IMR-90 (cell line): ENCODE results near the gene ZDHHC21. TPM values are rescaled to one million over a fixed set of nuclear protein-coding genes. Genes with fewer than 3 reads are reported as not detected.

ENCODE experiments used
- ATAC-seq: fragments of 200-7000 bp; cut with Tn5 transposase; 2 replicates; pipeline ENCODE4 v1.9.1; 2020; ENCODE audit warnings: low read depth, mild to moderate bottlenecking, moderate library complexity
- BruUV-seq: library from RNA; stranded (reverse); fragments of 400-500 nt; replicated peaks from 2 replicates; lab custom pipeline; 2021; lab: Mats Ljungman, UMichigan
- CTCF ChIA-PET: fragments of 300-600 bp; formaldehyde crosslinking; extraction: SDS; loops from one replicate; lab custom pipeline; 2021; ENCODE audit warnings: antibody characterized with exemption; lab: Yijun Ruan, JAX
- POLR2A ChIA-PET: fragments of 300-600 bp; sonication (Branson Sonifier 250); formaldehyde crosslinking; loops from one replicate; lab custom pipeline; 2022; ENCODE audit warnings: antibody characterized with exemption; ENCODE audit not compliant: unreplicated experiment; lab: Charles Lee
- DNase-seq: peaks from one replicate; pipeline ENCODE4 v3.0.0; 2013
- H2AFZ ChIP-seq: replicated peaks from 2 replicates; pipeline ENCODE3; 2013; ENCODE audit warnings: low read length, mild to moderate bottlenecking; ENCODE audit not compliant: poor library complexity
- H2AK5ac ChIP-seq: 2 replicates; pipeline ENCODE4 v1.6.1; 2013; ENCODE audit warnings: low read depth, low read length, inconsistent platforms
- H2AK9ac ChIP-seq: replicated peaks from 2 replicates; pipeline ENCODE3; 2013; ENCODE audit warnings: mild to moderate bottlenecking, low read depth, low read length, moderate library complexity; ENCODE audit not compliant: poor library complexity
- H2BK120ac ChIP-seq: 2 replicates; pipeline ENCODE4 v1.6.1; 2013; ENCODE audit warnings: low read depth, low read length, inconsistent platforms
- H2BK15ac ChIP-seq: 3 replicates; pipeline ENCODE4 v1.6.1; 2013; ENCODE audit warnings: low read depth, low read length, inconsistent platforms
- H2BK20ac ChIP-seq: 2 replicates; pipeline ENCODE4 v1.6.1; 2013; ENCODE audit warnings: low read depth, mild to moderate bottlenecking, inconsistent platforms, low read length, moderate library complexity
- H2BK5ac ChIP-seq: 2 replicates; pipeline ENCODE4 v1.6.1; 2013; ENCODE audit warnings: mild to moderate bottlenecking, low read depth, low read length, inconsistent platforms; ENCODE audit not compliant: poor library complexity, severe bottlenecking
- H3K14ac ChIP-seq: replicated peaks from 2 replicates; pipeline ENCODE4 v1.6.1; 2013; ENCODE audit warnings: low read depth, low read length, inconsistent platforms
- H3K18ac ChIP-seq: 2 replicates; pipeline ENCODE4 v1.6.1; 2013; ENCODE audit warnings: low read depth, low read length, control low read depth
- H3K23ac ChIP-seq: 2 replicates; pipeline ENCODE4 v1.6.1; 2013; ENCODE audit warnings: low read depth, low read length, inconsistent platforms
- H3K27ac ChIP-seq: 2 replicates; pipeline ENCODE4 v1.5.1; 2013; ENCODE audit warnings: mild to moderate bottlenecking, control low read depth, low read length; ENCODE audit not compliant: insufficient read depth
- H3K27me3 ChIP-seq: 2 replicates; pipeline ENCODE4 v1.6.1; 2013; ENCODE audit warnings: low read length; ENCODE audit not compliant: control insufficient read depth, insufficient read depth
- H3K36me3 ChIP-seq: 2 replicates; pipeline ENCODE4 v1.6.1; 2013; ENCODE audit warnings: low read length, mixed read lengths; ENCODE audit not compliant: control insufficient read depth, insufficient read depth
- H3K4ac ChIP-seq: 2 replicates; pipeline ENCODE4 v1.6.1; 2013; ENCODE audit warnings: low read depth, low read length, inconsistent platforms
- H3K4me1 ChIP-seq: 2 replicates; pipeline ENCODE4 v1.6.1; 2013; ENCODE audit warnings: low read length, mixed read lengths; ENCODE audit not compliant: control insufficient read depth, insufficient read depth
- H3K4me2 ChIP-seq: 2 replicates; pipeline ENCODE4 v1.6.1; 2013; ENCODE audit warnings: low read depth, mild to moderate bottlenecking, control low read depth, low read length, moderate library complexity
- H3K4me3 ChIP-seq: 2 replicates; pipeline ENCODE4 v1.5.1; 2013; ENCODE audit warnings: low read depth, mild to moderate bottlenecking, control low read depth, low read length, moderate library complexity; ENCODE audit not compliant: insufficient read depth
- H3K56ac ChIP-seq: 2 replicates; pipeline ENCODE4 v1.6.1; 2013; ENCODE audit warnings: low read length, inconsistent platforms; ENCODE audit not compliant: insufficient read depth; ENCODE audit errors: extremely low read depth
- H3K79me1 ChIP-seq, 2 experiments: 2 replicates each; pipeline ENCODE4 v1.6.1; 2013; ENCODE audit warnings: low read length in 2 of 2, inconsistent platforms in 1 of 2, low read depth in 1 of 2
- H3K9ac ChIP-seq: 2 replicates; pipeline ENCODE4 v1.6.1; 2013; ENCODE audit warnings: low read depth, low read length, control low read depth
- H3K9me1 ChIP-seq: 2 replicates; pipeline ENCODE4 v1.6.1; 2013; ENCODE audit warnings: low read length, inconsistent platforms; ENCODE audit not compliant: insufficient read depth
- H3K9me3 ChIP-seq: 2 replicates; pipeline ENCODE4 v1.6.1; 2013; ENCODE audit warnings: low read length; ENCODE audit not compliant: control insufficient read depth, insufficient read depth
- H4K20me1 ChIP-seq: 2 replicates; pipeline ENCODE4 v1.6.1; 2013; ENCODE audit warnings: low read length, inconsistent platforms; ENCODE audit not compliant: insufficient read depth
- H4K5ac ChIP-seq: 2 replicates; pipeline ENCODE4 v1.6.1; 2013; ENCODE audit warnings: mild to moderate bottlenecking, low read depth, low read length, control low read depth
- H4K8ac ChIP-seq, 2 experiments: 2 replicates each; pipeline ENCODE4 v1.6.1; 2013; ENCODE audit warnings: low read depth in 2 of 2, low read length in 2 of 2, control low read depth in 1 of 2, inconsistent platforms in 1 of 2
- H4K91ac ChIP-seq: 2 replicates; pipeline ENCODE4 v1.6.1; 2013; ENCODE audit warnings: low read depth, low read length, inconsistent platforms; ENCODE audit not compliant: insufficient read depth
- BHLHE40 ChIP-seq: fragments of 150-350 bp; IDR thresholded peaks from 2 replicates; pipeline ENCODE4 v1.6.1; 2016; ENCODE audit warnings: mild to moderate bottlenecking, low read depth, low read length
- FOS ChIP-seq: fragments of 150-350 bp; IDR thresholded peaks from 2 replicates; pipeline ENCODE4 v1.6.1; 2016; ENCODE audit warnings: low read depth, low read length
- MAFK ChIP-seq: IDR thresholded peaks from 2 replicates; pipeline ENCODE4 v1.6.1; 2012; ENCODE audit warnings: low read depth, low read length, improper control_type of control experiment
- MXI1 ChIP-seq: IDR thresholded peaks from 2 replicates; pipeline ENCODE4 v1.6.1; 2012; ENCODE audit warnings: low read depth, mild to moderate bottlenecking, low read length, moderate library complexity, borderline replicate concordance
- POLR2A ChIP-seq: IDR thresholded peaks from 2 replicates; pipeline ENCODE4 v1.6.1; 2012; ENCODE audit warnings: mild to moderate bottlenecking, low read depth, low read length
- RFX5 ChIP-seq: IDR thresholded peaks from 2 replicates; pipeline ENCODE4 v1.8.0; 2012; ENCODE audit warnings: low read depth, mild to moderate bottlenecking, low read length, moderate library complexity
- SMC3 ChIP-seq: fragments of 150-350 bp; IDR thresholded peaks from 2 replicates; pipeline ENCODE4 v1.6.1; 2016; ENCODE audit warnings: low read depth, mild to moderate bottlenecking, antibody characterized with exemption, low read length, moderate library complexity
- WGBS, 2 experiments: methylation state at CpG; one replicate each; pipeline versions ENCODE4 v1.1.5 to v1.1.7; 2013; ENCODE audit warnings: missing lambda C conversion rate in 2 of 2; ENCODE audit not compliant: insufficient read length in 1 of 2; ENCODE audit errors: extremely low coverage in 2 of 2; 5-methylcytosine and 5-hydroxymethylcytosine counted together
- dilution Hi-C: fragments of 300-500 bp; cut with HindIII; formaldehyde crosslinking; loops from one replicate; pipeline ENCODE4 v1.14.3; 2018; ENCODE audit warnings: low sequenced_read_pairs; ENCODE audit not compliant: unreplicated experiment
- in situ Hi-C: fragments of 300-500 bp; cut with MboI; formaldehyde crosslinking; loops from 3 replicates; pipeline ENCODE4 v1.14.3; 2019; ENCODE audit warnings: low sequenced_read_pairs, inconsistent platforms, mixed read lengths
- intact Hi-C: fragments of 100-400 bp; cut with micrococcal nuclease; formaldehyde crosslinking; loops from 2 replicates; pipeline ENCODE4 v1.10.0; 2022
- polyA plus RNA-seq, 3 experiments: library from polyadenylated mRNA; depleted of rRNA; stranded (reverse); fragments of >200 nt; gene quantifications; 2 replicates each; pipeline ENCODE4 v1.2.3, GENCODE V29; 2012; ENCODE audit warnings: low replicate concordance in 1 of 3
- total RNA-seq: library from RNA; depleted of rRNA; stranded (reverse); fragments of >200 nt; gene quantifications from 2 replicates; pipeline ENCODE4 v1.2.3, GENCODE V29; 2012

Gene ZDHHC21
- total and polyA plus RNA-seq, 2 of the 4 experiments (the other 2 are of a cell fraction), result 2.8 to 4.5 TPM

DNA sequence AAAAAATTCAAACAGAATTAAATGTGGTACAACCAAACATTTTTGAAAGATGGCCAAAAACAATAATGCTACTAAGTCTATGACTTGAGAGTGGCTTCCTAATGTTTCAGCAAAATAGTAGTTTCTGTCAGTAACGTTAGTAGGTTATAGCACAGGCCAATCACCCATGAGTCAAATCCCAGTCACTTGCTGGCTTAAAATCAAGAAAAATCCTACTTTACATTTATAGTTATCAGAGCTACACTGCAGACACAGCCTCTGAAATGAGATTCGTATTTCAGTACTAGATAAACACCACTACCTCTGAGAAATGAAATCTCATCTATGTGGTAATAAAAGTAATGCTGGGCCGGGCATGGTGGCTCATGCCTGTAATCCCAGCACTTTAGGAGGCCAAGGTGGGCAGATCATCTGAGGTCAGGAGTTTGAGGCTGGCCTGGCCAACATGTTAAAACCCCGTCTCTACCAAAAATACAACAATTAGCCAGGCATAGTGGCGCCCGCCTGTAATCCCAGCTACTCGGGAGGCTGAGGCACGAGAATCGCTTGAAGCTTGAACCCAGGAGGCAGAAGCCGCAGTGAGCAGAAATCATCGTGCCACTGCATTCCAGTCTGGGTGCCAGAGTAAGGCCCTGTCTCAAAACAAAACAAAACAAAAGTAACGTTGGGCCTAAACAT is 6.1 kb downstream of the ZDHHC21 start:
- Histone ChIP-seq H2AK5ac (no peak overlapping the region), H3K9me1 (0 out of 2 replicates have a peak, but pooled peaks cover 4% of the 10 kb centered on the region), H3K4me3 (no peak overlapping the region), H3K18ac (no peak overlapping the region), H3K56ac (no peak overlapping the region), H2AFZ (no peak overlapping the region), H3K27ac (no peak overlapping the region), H4K20me1 (peaks cover 4% of the 10 kb centered on the region; the same call in 1 of the 2 replicates), H3K9ac (no peak overlapping the region), H2BK120ac (no peak overlapping the region), H3K4me1 (peaks cover 3% of the 10 kb centered on the region; the same call in 1 of the 2 replicates), H4K8ac (no peak overlapping the region), H3K27me3 (no peaks in the 10 kb centered on the region), H2BK15ac (no peak overlapping the region), H2AK9ac (no peak overlapping the region), H3K79me1 (peaks cover 3 to 8% of the 10 kb centered on the region in 2 experiments; a peak in 2 of 4 replicates), H3K14ac (no peak overlapping the region), H3K4ac (no peak overlapping the region), H4K91ac (no peak overlapping the region), H2BK20ac (no peak overlapping the region), H2BK5ac (peak overlapping the region; percentile 74), H4K5ac (no peak overlapping the region), H3K4me2 (no peak overlapping the region), H3K36me3 (peaks cover 1% of the 10 kb centered on the region), H3K23ac (no peak overlapping the region), H3K9me3 (no peaks in the 10 kb centered on the region)
- ATAC-seq, result peak; percentile 98
- in situ Hi-C loops, result no loop called here
- WGBS, 2 experiments, result 0% methylated on average over 1 of the region's 12 CpGs; no CpG with 5 or more reads in 1 of the 2 experiments
- ChIA-PET CTCF (no interaction called here), POLR2A (no interaction called here)
- peak; percentile 94 for DNase-seq
- dilution Hi-C loops, result no loop called here
- intact Hi-C loops, result no loop called here
- no TSS peak for BruUV-seq
- TF ChIP-seq MXI1 (no peak), BHLHE40 (no peak), FOS (no peak), SMC3 (no peak), POLR2A (no peak), RFX5 (no peak), MAFK (peak; percentile 30; the same call in 1 of the 2 replicates)
